Left cardiac atrium (tissue), 4 donors: ENCODE results near the gene COL21A1. TPM values are rescaled to one million over a fixed set of nuclear protein-coding genes. Genes with fewer than 3 reads are reported as not detected.
"Not testable (repeated sequence)": the region's sequence is repeated elsewhere in the genome, so short reads cannot be mapped to it uniquely, and the experiment has no call there.

Source experiments
- ATAC-seq, 2 donors: fragments of 200-7000 bp; cut with Tn5 transposase; one replicate each; pipeline ENCODE4 v1.9.1; 2020; ENCODE audit warnings: mild to moderate bottlenecking in 2 of 2, moderate library complexity in 2 of 2
- DNase-seq: peaks from one replicate; pipeline ENCODE4 v3.0.0-alpha.2; 2020
- intact Hi-C, 2 donors: fragments of 100-400 bp; cut with DNase I; formaldehyde crosslinking; loops; one replicate each; pipeline versions ENCODE4 v1.14.1 to v1.15.1; 2022 to 2023
- long read RNA-seq: library from polyadenylated mRNA; unstranded; transcript quantifications from one replicate; pipeline ENCODE4 v2.0.0, GENCODE V29; 2021
- total RNA-seq, 2 donors: library from RNA; stranded (reverse); fragmentation: NEBNext Ultra II Directional; extraction: Animal tissue kit (Norgen Biotek cat#: 25700); gene quantifications; one replicate each; pipeline ENCODE4 v1.2.1, GENCODE V29; 2021
- donor health status: DM: no; HTN: yes; CAD: no.
- donor health status: DM: no; HTN: yes; CAD: no; lungs with severe emphysema.
- donor health status: DM: yes; HTN: yes; CAD: no.
- donor health status: Dilated cardiomyopathy.

COL21A1 gene
- 10 to 100 TPM in 1 of 2 donors, 1 to 10 TPM in 1; 9.2 to 12.5 TPM for total RNA-seq
- long read RNA-seq, partial matches to known transcripts, result 0 of 3 reads
- long read RNA-seq, other reads (novel, unspliced or antisense), result 3 of 3 reads

- intact Hi-C loops, result no loop called here
- ATAC-seq (peak; percentile 90 to 93), DNase-seq (peak; percentile 64)
Measured at GRCh38 chr6:56246881-56247653, at the start of gene COL21A1. Gene COL21A1 (minus strand): TSS chr6:56247580. CDS start chr6:56182618, 64,962 bp downstream.

- ATAC-seq, result no peak
- intact Hi-C loops, result loop anchor here (2.0 to 5.0 kb wide), 3 partner anchors 311 to 1016 kb away; no protein-coding TSS in a partner anchor
- DNase-seq, result no peak
Measured at GRCh38 chr6:56293781-56294180, 46.4 kb upstream of the COL21A1 start.

GRCh38 chr6:56292505-56293181 lies 45.3 kb upstream of the COL21A1 start:
- ATAC-seq (peak; percentile 87 to 92), DNase-seq (no peak)
- intact Hi-C loops, result loop anchor here (1.0 to 5.0 kb wide), 4 partner anchors 310 to 1015 kb away; no protein-coding TSS in a partner anchor

- ATAC-seq, result peak; percentile 61 to 70
Measured at GRCh38 chr6:56291302-56291917, 44.0 kb upstream of the COL21A1 start.

GRCh38 chr6:56289721-56290120 lies 42.3 kb upstream of the COL21A1 start:
- DNase-seq (no peak), ATAC-seq (no peak)
- intact Hi-C loops, result loop anchor here (5.0 kb wide), 2 partner anchors 307 to 1012 kb away; no protein-coding TSS in a partner anchor

More at GRCh38 chr6:56291302-56291917, 44.0 kb upstream of the COL21A1 start:
- intact Hi-C loops, result loop anchor here (5.0 kb wide), 2 partner anchors 309 to 1014 kb away; no protein-coding TSS in a partner anchor
- no peak for DNase-seq

GRCh38 chr6:56288347-56288746 lies 41.0 kb upstream of the COL21A1 start:
- intact Hi-C loops, result no loop called here
- no peak for ATAC-seq
- DNase-seq, result no peak

- ATAC-seq (no peak), DNase-seq (no peak)
- intact Hi-C loops, result no loop called here
Measured at GRCh38 chr6:56282391-56282790, 35.0 kb upstream of the COL21A1 start.

GRCh38 chr6:56280126-56280525 lies 32.7 kb upstream of the COL21A1 start:
- no peak for ATAC-seq
- intact Hi-C loops, result no loop called here
- DNase-seq, result no peak

GRCh38 chr6:56279331-56280080 lies 32.1 kb upstream of the COL21A1 start:
- DNase-seq (no peak), ATAC-seq (no peak)
- intact Hi-C loops, result loop anchor here in 1 of 2 donors (10.0 kb wide), 1 partner anchor 115 kb away; no protein-coding TSS in a partner anchor

GRCh38 chr6:56278171-56278591 lies 30.8 kb upstream of the COL21A1 start:
- intact Hi-C loops, result loop anchor here in 1 of 2 donors (10.0 kb wide), 1 partner anchor 113 kb away; no protein-coding TSS in a partner anchor
- ATAC-seq (no peak), DNase-seq (no peak)

- ATAC-seq (no peak), DNase-seq (no peak)
- intact Hi-C loops, result loop anchor here in 1 of 2 donors (10.0 kb wide), 1 partner anchor 106 kb away; no protein-coding TSS in a partner anchor
Measured at GRCh38 chr6:56270812-56271441, 23.5 kb upstream of the COL21A1 start.

GRCh38 chr6:56268266-56268665 lies 20.9 kb upstream of the COL21A1 start:
- intact Hi-C loops, result no loop called here
- ATAC-seq (no peak), DNase-seq (no peak)

- ATAC-seq, result no peak
- intact Hi-C loops, result no loop called here
- no peak for DNase-seq
Measured at GRCh38 chr6:56266011-56266410, 18.6 kb upstream of the COL21A1 start.

- intact Hi-C loops, result no loop called here
- DNase-seq, result no peak
- ATAC-seq, result no peak
Measured at GRCh38 chr6:56263596-56264315, 16.4 kb upstream of the COL21A1 start.

GRCh38 chr6:56260593-56260992 lies 13.2 kb upstream of the COL21A1 start:
- intact Hi-C loops, DNase-seq, ATAC-seq: not testable (repeated sequence)

- ATAC-seq (peak in 1 of 2 donors; percentile 53), DNase-seq (no peak)
- intact Hi-C loops, result no loop called here
Measured at GRCh38 chr6:56259234-56260077, 12.1 kb upstream of the COL21A1 start.

GRCh38 chr6:56255349-56255748 lies 8.0 kb upstream of the COL21A1 start:
- peak in 1 of 2 donors; percentile 27 for ATAC-seq
- DNase-seq, result no peak
- intact Hi-C loops, result no loop called here
